ENCODE results near the gene SYT1.

- TF ChIP-seq CTCF (conservative IDR thresholded peaks at IDR 0.05; ENCODE audit: low read depth, low read length) (no peak), EZH2 (IDR thresholded peaks at IDR 0.05; ENCODE audit: borderline replicate concordance, low read depth, low read length, poor library complexity, severe bottlenecking) (no peak)
Measured at GRCh38 chr12:79238246-79238645, 373.7 kb downstream of the SYT1 start.

All from A673 (cell line).